G401 (cell line): Measurements from ENCODE around the gene ALDOC. TPM values are rescaled to one million over a fixed set of nuclear protein-coding genes. Genes with fewer than 3 reads are reported as not detected.
"Not testable (repeated sequence)": the region's sequence is repeated elsewhere in the genome, so short reads cannot be mapped to it uniquely, and the experiment has no call there.

Experiments
- DNase-seq: peaks from one replicate; pipeline ENCODE4 v3.0.0-alpha.2; 2015; ENCODE audit warnings: low spot score
- in situ Hi-C: cut with HindIII; loops from 2 replicates; pipeline ENCODE4 v1.10.0; 2016; ENCODE audit warnings: low sequenced_read_pairs, mixed read lengths
- total RNA-seq: library from RNA; depleted of rRNA; stranded (reverse); fragments of >200 nt; shearing (Covaris generic); gene quantifications from 2 replicates; pipeline ENCODE4 v1.2.3, GENCODE V29; 2014; rRNA removed

ALDOC gene
- total RNA-seq = 34.5 and 49.8 TPM in 2 replicates

DNA sequence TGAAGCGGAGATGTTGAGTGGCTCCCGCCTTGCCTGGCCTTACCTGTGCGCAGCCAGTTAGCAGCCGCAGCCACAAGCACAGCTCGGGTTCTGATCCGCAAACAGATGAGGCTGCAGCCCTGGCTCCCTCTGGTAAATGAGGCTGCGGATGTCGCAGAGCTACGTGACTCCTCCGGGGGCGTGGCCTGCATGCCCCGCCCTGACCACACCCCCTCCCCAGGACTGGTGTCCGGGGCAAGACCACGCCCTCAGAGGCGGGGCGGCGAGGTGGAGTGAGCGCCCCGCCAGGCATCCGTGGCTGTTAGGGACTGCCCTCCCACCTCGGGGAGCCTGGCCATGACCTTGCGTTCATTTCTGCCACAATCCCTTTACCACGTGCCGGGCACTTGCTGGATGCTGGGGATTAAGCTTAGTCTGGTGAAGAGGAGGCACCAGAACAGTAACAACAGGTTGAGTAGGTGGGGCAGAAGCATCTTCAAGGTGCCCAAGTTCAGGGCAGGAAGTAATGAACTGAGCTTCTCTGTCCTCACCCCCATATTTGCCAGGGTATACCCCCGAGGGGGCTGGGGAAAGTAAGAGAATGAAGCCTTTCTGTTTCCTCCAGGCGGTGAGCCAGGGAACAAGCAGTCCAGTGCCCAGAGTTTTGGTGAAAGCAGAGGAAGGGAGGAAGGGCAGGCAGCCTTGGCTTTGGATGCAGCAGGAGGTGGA, at the start of gene ALDOC:
Gene ALDOC (minus strand): TSS at position 138 of the 708 bp plus-strand sequence. CDS start 1,363 bp downstream, outside the sequence.
- peak; percentile 98 for DNase-seq
- in situ Hi-C loops = no loop called here

DNA sequence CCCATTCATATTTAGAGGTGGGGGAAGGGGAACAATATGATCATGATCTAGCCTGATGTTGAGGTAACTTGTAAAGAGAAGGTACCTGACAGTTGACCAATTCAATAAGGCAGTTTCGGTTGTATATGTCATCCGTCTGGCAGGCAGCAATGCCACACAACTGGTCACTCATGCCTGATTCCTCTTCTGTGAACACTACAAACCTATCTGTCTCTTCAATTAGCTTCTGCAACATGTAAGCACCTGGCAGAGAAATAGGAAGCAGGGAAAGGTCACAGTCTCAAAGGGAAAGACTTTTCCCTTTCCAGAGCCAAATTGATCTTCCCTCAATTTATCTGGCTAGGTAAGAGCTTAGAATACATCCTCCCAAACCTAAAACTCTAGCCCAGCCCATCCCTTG, 47.5 kb upstream of the ALDOC start:
- in situ Hi-C loops = no loop called here
- DNase-seq = no peak

- in situ Hi-C loops = no loop called here
- DNase-seq = no peak
Measured at GRCh38 chr17:28623696-28624095, 47.0 kb upstream of the ALDOC start.

- DNase-seq = no peak
- in situ Hi-C loops = no loop called here
Measured at GRCh38 chr17:28622186-28622585, 45.5 kb upstream of the ALDOC start.

DNA sequence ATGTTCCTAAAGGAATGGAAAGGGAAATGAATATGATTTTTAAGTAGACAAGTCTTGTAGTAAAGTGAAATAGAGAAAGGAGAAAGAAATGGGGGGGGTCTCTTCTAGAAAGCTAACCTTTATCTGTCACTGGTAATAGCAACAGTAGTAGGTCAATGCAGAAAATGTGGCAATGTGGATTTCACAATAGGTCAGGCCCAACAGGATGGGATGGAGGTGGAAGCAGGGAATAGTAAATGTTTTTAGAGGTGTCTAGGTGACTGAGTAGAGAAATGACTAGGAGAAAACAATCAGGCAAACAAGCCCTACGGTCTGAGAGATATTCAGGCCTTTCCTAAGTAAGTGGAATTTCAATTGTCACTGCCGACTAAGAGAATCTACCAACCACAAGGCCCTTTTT, 43.3 kb upstream of the ALDOC start:
- in situ Hi-C loops = no loop called here
- no peak for DNase-seq

GRCh38 chr17:28618464-28618863, 41.8 kb upstream of the ALDOC start:
- in situ Hi-C loops = no loop called here
- DNase-seq = no peak

DNA sequence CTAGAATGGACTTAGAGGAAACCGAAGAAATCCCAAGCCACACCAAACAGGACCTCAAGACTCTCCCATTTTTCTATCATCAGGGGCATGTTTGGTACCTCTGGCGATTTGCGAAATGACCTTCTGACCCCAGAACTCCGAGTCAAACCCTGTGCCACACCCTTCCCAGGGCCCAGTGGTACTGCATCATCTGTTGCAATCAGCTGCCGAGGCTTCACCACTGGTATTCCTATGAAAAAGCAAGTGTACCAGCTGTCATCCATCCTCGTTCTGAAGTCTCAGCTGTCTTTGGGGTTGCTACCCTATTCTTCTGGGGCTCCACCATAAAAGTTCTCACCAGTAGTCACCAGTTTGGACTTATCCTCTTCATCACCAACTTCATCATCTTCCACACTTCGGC, 39.6 kb upstream of the ALDOC start:
- in situ Hi-C loops = no loop called here

DNA sequence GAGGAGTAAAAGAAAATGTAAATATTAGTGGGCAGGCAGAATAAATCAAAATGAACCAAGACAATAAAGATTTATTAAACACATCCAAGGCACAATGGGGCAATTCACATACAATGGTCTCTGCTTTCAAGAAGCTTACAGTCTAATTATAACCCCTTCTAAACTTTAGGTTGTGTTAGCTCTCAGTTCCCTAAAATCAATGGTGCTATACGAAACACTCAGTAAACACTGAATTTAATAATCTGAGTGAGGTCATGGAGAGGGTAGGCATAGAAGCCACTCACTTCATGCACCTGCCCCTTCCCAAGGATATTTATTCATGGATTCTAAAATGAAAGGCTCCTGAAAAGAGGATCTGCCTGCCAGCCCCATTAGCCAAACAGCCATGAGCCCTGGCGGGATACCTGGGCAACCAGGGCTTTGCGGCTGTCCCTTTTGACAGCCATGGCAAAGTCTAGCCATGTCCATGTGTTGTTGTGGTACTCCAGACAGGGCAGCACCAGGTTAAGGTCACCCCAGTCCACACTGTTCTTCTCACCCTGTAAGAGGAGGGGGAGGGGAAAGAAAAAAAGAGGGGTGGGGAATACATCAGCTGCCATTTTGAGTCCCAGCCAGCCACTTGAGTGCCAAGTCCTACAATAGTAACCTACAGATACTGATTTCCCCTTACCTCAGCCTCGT, 38.7 kb upstream of the ALDOC start:
- in situ Hi-C loops = no loop called here

More for the DNA sequence above, 39.6 kb upstream of the ALDOC start:
- no peak for DNase-seq

DNA sequence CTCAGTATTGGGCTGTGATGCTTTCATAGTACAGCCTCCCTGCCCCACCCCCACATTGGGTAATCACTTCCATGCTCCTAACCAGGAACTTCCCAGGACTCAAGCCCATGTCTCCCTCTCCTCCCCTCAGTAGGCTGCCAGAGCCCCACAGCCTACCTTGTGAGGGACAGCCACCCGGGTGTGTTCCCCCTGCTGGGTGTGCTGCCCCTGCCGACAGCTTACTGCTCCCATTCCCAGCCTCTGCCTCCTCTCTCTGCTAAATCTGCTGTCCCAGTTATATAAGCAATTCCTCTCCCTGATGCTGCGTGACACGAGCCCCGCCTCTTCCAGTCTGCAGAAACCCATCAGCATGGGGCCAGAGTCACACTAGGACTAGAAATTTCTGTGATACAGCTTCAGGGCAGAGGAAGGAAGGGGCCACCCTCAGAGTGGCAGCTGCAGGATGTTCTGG, 37.3 kb upstream of the ALDOC start, which contains the start of gene RSKR:
Gene RSKR (minus strand): TSS at position 255 of the 451 bp plus-strand sequence. CDS start 24 bp downstream, at position 231.
- in situ Hi-C loops = no loop called here
- DNase-seq = peak; percentile 54

More for the DNA sequence above, 38.7 kb upstream of the ALDOC start:
- no peak for DNase-seq

GRCh38 chr17:28612936-28613872, 36.5 kb upstream of the ALDOC start:
- in situ Hi-C loops = no loop called here
- DNase-seq = peak; percentile 59

DNA sequence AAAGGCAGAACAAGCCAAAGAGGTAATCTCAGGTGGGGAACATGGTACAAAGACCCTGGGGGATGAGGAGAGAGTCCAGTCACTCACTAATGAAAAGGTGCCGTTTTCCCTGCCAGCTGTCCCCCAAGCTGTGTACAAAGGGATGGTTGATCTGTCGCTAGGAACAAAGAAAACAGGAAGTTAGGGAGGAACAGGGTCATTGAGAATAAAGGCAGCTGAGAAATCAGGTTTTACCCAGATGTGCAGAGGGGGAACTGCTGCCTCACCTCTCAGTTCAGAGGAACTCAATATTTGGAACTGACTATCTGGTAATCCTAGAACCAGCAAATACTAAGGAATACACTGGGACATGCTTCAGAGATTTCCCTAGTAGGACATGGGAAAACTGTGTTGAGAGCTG, 35.8 kb upstream of the ALDOC start:
- DNase-seq = no peak
- in situ Hi-C loops = no loop called here

DNA sequence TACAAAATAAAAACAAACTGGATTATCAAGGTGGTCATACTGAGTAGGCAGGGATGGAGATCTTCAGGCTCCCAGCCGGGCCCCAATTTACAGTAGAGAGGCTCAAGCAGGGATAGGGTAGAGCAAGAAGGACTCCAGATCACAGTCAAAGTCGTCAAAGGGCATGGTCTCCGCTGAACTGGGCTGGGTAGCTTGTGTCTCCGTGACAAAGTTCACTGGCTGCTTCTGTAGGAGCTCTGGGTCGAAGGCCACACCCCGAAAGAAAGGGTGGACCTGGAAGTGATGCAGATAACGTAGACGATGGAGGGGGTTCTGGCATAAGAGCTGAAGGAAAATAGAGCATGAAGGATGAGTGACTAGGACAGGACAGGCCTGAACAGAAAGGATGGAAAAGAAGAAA, 33.7 kb upstream of the ALDOC start:
- in situ Hi-C loops = no loop called here
- DNase-seq = no peak

- in situ Hi-C loops, DNase-seq: not testable (repeated sequence)
Measured at GRCh38 chr17:28604031-28604430, 27.3 kb upstream of the ALDOC start.

- peak; percentile 69 for DNase-seq
- in situ Hi-C loops = no loop called here
Measured at GRCh38 chr17:28599311-28600184, 22.9 kb upstream of the ALDOC start.

DNA sequence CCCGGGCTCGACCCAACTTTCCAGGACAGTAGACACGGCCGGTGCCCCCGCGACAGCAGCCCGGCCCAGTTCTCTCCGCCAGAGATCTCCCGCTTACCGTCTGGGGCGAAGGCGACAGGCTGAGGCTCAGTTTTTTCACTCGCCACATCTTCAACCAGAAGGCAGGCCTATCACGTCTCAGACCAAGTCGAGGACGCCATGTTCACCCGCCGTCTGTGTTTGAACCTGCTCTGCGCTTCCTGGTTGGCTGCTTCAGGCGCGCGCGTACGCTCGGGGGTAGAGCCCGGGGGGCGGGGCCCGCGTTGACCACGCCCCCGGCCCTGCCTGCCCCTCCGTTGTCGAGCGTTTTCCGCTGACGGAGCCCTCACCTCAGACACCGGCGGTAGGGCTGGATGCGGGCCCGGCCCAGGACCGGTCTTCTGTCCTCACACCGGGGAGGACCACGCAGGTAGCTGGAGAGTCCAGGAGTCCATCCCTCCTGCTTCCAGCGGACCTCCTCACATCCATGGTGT, 22.2 kb upstream of the ALDOC start, which contains the start of gene SPAG5:
Gene SPAG5 (minus strand): TSS at position 227 of the 512 bp plus-strand sequence. CDS start 79 bp downstream, at position 148.
- in situ Hi-C loops = no loop called here

GRCh38 chr17:28598389-28598788, 21.7 kb upstream of the ALDOC start:
- no peak for DNase-seq
- in situ Hi-C loops = no loop called here

More for the DNA sequence above, 22.2 kb upstream of the ALDOC start, which contains the start of gene SPAG5:
- DNase-seq = peak; percentile 93

- DNase-seq = no peak
- in situ Hi-C loops = no loop called here
Measured at GRCh38 chr17:28597606-28598383, 21.1 kb upstream of the ALDOC start.
